Esophagus squamous epithelium (tissue), 4 donors: ENCODE data around the gene ISM2.

Experiments used
- POLR2A ChIP-seq, 4 donors: fragments of 450-650 bp; IDR thresholded peaks; one replicate each; pipeline ENCODE4 v1.6.1; 2017; ENCODE audit warnings: antibody characterized with exemption in 4 of 4, mild to moderate bottlenecking in 4 of 4, moderate library complexity in 3 of 4
- TF ChIP-seq, protein P1 (sequence below), 6 experiments: fragments of 450-650 bp in 4 of 6; fragments of 200-600 bp in 2 of 6; sonication (generic) in 2 of 6; IDR thresholded peaks; one replicate each; pipeline ENCODE4 v1.5.1; 2016 to 2019; ENCODE audit warnings: antibody characterized with exemption in 6 of 6, mild to moderate bottlenecking in 4 of 6, moderate library complexity in 4 of 6

DNA sequence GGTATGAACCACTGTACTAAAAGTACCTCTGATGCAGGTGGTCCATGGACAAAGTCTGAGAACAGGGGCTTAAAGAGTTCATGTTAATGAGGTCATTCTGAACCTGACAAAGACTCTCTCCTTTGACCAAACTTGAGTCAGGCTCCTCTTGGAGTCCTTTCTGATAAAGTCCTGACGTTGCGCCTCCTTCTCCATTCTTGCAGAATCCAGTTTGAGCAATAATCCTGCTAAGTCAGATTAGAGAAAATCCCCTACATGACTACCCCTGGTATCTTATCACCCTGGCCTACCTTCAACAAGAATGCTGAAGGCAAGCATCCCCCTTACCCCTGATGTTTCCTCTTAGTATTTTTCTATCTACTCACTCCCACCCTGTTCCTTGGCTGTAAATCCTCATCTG, 46.0 kb upstream of the ISM2 start:
- TF ChIP-seq, protein P1, sequence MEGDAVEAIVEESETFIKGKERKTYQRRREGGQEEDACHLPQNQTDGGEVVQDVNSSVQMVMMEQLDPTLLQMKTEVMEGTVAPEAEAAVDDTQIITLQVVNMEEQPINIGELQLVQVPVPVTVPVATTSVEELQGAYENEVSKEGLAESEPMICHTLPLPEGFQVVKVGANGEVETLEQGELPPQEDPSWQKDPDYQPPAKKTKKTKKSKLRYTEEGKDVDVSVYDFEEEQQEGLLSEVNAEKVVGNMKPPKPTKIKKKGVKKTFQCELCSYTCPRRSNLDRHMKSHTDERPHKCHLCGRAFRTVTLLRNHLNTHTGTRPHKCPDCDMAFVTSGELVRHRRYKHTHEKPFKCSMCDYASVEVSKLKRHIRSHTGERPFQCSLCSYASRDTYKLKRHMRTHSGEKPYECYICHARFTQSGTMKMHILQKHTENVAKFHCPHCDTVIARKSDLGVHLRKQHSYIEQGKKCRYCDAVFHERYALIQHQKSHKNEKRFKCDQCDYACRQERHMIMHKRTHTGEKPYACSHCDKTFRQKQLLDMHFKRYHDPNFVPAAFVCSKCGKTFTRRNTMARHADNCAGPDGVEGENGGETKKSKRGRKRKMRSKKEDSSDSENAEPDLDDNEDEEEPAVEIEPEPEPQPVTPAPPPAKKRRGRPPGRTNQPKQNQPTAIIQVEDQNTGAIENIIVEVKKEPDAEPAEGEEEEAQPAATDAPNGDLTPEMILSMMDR (IDR thresholded peaks at IDR 0.05) = no peak
- TF ChIP-seq POLR2A (IDR thresholded peaks at IDR 0.05) = no peak
